Measurements from ENCODE around the gene SSPN.
A peak's percentile ranks its signal among the peaks of the same experiment; 100 is the strongest.
"Not testable (repeated sequence)": the region's sequence is repeated elsewhere in the genome, so short reads cannot be mapped to it uniquely, and the experiment has no call there.

Gene SSPN

GRCh38 chr12:26231921-26232320 lies 36.5 kb downstream of the SSPN start:
- DNase-seq (ENCODE audit: low read depth, low spot score), result no peak
- no peak overlapping the region for H3K4me3 ChIP-seq (ENCODE audit: low read depth, low read length)
- TF ChIP-seq CTCF (IDR thresholded peaks at IDR 0.05; ENCODE audit: low read depth, low read length), result no peak
- in situ Hi-C loops (cut with HindIII; ENCODE audit: low sequenced_read_pairs), result no loop called here

- TF ChIP-seq CTCF (IDR thresholded peaks at IDR 0.05; ENCODE audit: low read depth, low read length), result no peak
- no peak overlapping the region for H3K4me3 ChIP-seq (ENCODE audit: low read depth, low read length)
- in situ Hi-C loops (cut with HindIII; ENCODE audit: low sequenced_read_pairs), result no loop called here
- peak; percentile 45 for DNase-seq (ENCODE audit: low read depth, low spot score)
Measured at GRCh38 chr12:26233631-26234030, 38.3 kb downstream of the SSPN start.

- in situ Hi-C loops (cut with HindIII; ENCODE audit: low sequenced_read_pairs); H3K4me3 ChIP-seq (ENCODE audit: low read depth, low read length); DNase-seq (ENCODE audit: low read depth, low spot score): not testable (repeated sequence)
Measured at GRCh38 chr12:26235465-26235864, 40.1 kb downstream of the SSPN start.

GRCh38 chr12:26238341-26239121 lies 43.2 kb downstream of the SSPN start:
- in situ Hi-C loops (cut with HindIII; ENCODE audit: low sequenced_read_pairs), result no loop called here
- no peak overlapping the region for H3K4me3 ChIP-seq (ENCODE audit: low read depth, low read length)
- TF ChIP-seq CTCF (IDR thresholded peaks at IDR 0.05; ENCODE audit: low read depth, low read length), result no peak
- DNase-seq (ENCODE audit: low read depth, low spot score), result peak; percentile 18

- TF ChIP-seq CTCF (IDR thresholded peaks at IDR 0.05; ENCODE audit: low read depth, low read length), result no peak
- no peak overlapping the region for H3K4me3 ChIP-seq (ENCODE audit: low read depth, low read length)
- peak; percentile 99 for DNase-seq (ENCODE audit: low read depth, low spot score)
- in situ Hi-C loops (cut with HindIII; ENCODE audit: low sequenced_read_pairs), result no loop called here
Measured at GRCh38 chr12:26239122-26239851, 43.9 kb downstream of the SSPN start.

- H3K4me3 ChIP-seq (ENCODE audit: low read depth, low read length), result no peak overlapping the region
- no peak for TF ChIP-seq CTCF (IDR thresholded peaks at IDR 0.05; ENCODE audit: low read depth, low read length)
- DNase-seq (ENCODE audit: low read depth, low spot score), result no peak
- in situ Hi-C loops (cut with HindIII; ENCODE audit: low sequenced_read_pairs), result no loop called here
Measured at GRCh38 chr12:26239852-26240815, 44.8 kb downstream of the SSPN start.
